ENCODE results near the gene IGFLR1. TPM values are rescaled to one million over a fixed set of nuclear protein-coding genes. Genes with fewer than 3 reads are reported as not detected.

IGFLR1 gene
- total RNA-seq, 1 donor from 2014 or later, result 4.9 TPM

GRCh38 chr19:35768082-35768421 lies 25.8 kb upstream of the IGFLR1 start:
- Histone ChIP-seq H3K36me3 (peaks cover 25% of the 10 kb centered on the region), H3K9me3 (replicated peaks) (no peaks in the 10 kb centered on the region), H3K4me3 (peak overlapping the region; percentile 17), H3K27ac (replicated peaks) (no peak overlapping the region), H3K4me1 (peaks cover 9% of the 10 kb centered on the region), H3K27me3 (ENCODE audit: low read depth) (no peaks in the 10 kb centered on the region)
- intact Hi-C loops (cut with micrococcal nuclease), result no loop called here
- TF ChIP-seq, protein P1, sequence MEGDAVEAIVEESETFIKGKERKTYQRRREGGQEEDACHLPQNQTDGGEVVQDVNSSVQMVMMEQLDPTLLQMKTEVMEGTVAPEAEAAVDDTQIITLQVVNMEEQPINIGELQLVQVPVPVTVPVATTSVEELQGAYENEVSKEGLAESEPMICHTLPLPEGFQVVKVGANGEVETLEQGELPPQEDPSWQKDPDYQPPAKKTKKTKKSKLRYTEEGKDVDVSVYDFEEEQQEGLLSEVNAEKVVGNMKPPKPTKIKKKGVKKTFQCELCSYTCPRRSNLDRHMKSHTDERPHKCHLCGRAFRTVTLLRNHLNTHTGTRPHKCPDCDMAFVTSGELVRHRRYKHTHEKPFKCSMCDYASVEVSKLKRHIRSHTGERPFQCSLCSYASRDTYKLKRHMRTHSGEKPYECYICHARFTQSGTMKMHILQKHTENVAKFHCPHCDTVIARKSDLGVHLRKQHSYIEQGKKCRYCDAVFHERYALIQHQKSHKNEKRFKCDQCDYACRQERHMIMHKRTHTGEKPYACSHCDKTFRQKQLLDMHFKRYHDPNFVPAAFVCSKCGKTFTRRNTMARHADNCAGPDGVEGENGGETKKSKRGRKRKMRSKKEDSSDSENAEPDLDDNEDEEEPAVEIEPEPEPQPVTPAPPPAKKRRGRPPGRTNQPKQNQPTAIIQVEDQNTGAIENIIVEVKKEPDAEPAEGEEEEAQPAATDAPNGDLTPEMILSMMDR (IDR thresholded peaks at IDR 0.05; ENCODE audit: borderline replicate concordance), result no peak
- DNase-seq, result no peak

- peaks cover 30% of the 10 kb centered on the region for H3K36me3 ChIP-seq
- no peak for DNase-seq
- no peak overlapping the region for H3K27ac ChIP-seq (replicated peaks)
- no peaks in the 10 kb centered on the region for H3K27me3 ChIP-seq (ENCODE audit: low read depth)
- H3K4me1 ChIP-seq, result peaks cover 9% of the 10 kb centered on the region
- TF ChIP-seq, protein P1 (IDR thresholded peaks at IDR 0.05; ENCODE audit: borderline replicate concordance), result no peak
- no peaks in the 10 kb centered on the region for H3K9me3 ChIP-seq (replicated peaks)
- intact Hi-C loops (cut with micrococcal nuclease), result no loop called here
- peak overlapping the region; percentile 17 for H3K4me3 ChIP-seq
Measured at GRCh38 chr19:35767288-35768081, 25.2 kb upstream of the IGFLR1 start.

DNA sequence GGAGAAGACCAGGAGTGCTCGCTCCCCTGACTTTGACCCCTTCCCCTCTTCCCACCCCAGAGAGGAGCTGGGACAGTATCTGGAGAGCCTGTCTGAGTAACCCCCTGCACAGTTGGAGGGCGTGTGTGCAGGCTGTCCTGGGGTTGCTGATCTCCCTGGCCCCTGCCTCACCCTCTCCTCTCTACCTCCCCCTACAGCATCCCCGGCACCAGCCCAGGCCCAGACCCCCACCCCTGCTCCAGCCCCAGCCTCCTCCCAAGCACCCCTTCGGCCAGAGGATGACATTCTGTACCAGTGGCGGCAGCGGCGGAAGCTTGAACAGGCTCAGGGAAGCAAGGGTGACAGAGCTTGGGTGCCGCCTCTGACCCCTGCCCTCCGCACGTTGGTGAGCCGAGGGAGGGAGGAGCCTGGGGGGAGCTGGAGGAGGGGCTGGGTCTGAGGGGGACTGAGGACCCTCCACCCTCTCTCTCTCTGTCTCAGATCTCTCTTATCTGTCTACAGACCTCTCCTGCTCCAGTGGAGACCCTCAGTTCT lies 24.4 kb upstream of the IGFLR1 start:
- Histone ChIP-seq H3K4me3 (no peak overlapping the region), H3K4me1 (peaks cover 9% of the 10 kb centered on the region), H3K9me3 (replicated peaks) (no peaks in the 10 kb centered on the region), H3K36me3 (peaks cover 39% of the 10 kb centered on the region), H3K27me3 (ENCODE audit: low read depth) (no peaks in the 10 kb centered on the region), H3K27ac (replicated peaks) (no peak overlapping the region)
- TF ChIP-seq, protein P1 (IDR thresholded peaks at IDR 0.05; ENCODE audit: borderline replicate concordance), result no peak
- DNase-seq, result no peak
- intact Hi-C loops (cut with micrococcal nuclease), result no loop called here

DNA sequence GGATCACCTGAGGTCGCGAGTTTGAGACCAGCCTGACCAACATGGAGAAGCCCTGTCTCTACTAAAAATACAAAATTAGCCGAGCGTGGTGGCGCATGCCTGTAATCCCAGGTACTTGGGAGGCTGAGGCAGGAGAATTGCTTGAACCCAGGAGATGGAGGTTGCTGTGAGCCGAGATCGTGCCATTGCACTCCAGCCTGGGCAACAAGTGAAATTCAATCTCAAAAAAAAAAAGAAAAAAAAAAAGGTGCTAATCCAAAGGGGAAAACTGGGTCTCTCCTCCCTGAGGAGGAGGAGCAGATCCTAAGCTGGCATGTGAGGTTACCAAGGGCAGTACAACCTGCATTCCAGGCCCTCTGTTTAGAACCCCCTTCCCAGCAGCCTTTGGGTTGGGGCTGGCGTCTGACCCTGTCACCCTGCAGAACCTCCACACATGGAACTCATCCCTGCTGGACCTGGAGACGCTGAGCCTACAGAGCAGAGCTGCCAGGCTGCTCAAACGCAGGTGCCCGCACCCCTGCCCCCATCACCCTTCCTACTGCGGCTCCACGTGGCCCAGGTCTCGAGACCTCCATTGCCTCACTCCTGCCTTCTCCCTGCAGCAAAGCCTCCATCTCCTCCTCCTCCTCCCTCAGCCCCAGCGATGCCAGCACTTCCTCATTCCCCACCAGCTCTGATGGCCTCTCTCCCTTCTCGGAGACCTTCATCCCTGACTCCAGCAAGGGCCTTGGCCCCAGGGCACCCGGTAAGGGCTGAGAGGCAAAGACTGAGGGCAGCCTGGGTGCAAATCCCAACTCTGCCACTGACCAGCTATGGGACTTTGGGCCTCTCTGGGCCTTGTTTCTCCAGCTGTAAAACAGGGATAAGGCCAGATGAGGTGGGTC lies 22.4 kb upstream of the IGFLR1 start:
- Histone ChIP-seq H3K27ac (replicated peaks) (no peak overlapping the region), H3K27me3 (ENCODE audit: low read depth) (no peaks in the 10 kb centered on the region), H3K4me3 (no peak overlapping the region), H3K4me1 (peaks cover 18% of the 10 kb centered on the region), H3K9me3 (replicated peaks) (no peaks in the 10 kb centered on the region), H3K36me3 (peaks cover 41% of the 10 kb centered on the region)
- intact Hi-C loops (cut with micrococcal nuclease), result no loop called here
- TF ChIP-seq, protein P1 (IDR thresholded peaks at IDR 0.05; ENCODE audit: borderline replicate concordance), result no peak
- DNase-seq, result no peak

DNA sequence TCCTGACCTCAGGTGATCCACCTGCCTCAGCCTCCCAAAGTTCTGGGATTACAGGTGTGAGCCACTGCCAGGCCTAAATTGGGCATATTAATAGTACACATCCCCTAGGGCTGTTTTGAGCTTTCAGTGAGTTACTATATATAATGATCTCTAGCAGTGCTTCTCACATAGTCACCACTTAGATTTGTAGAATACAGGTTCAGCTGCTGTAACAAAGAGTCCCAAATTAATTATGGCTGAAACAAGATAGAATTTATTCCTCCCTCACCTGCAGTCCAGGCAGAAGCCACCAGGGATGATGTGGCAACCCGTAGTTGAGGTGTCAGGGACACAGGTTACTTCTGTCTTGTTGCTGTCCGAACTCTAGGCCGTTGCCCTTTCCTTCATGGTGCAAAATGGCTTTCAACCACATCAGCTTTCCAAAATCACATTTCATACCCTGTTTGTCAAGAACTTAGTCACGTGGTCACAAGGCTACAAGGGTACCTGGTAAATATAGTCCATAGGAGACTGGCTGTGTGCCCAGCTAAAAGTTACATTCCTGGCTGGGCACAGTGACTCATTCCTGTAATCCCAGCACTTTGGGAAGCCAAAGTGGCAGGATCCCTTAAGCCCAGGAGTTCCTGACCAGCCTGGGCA lies 18.6 kb upstream of the IGFLR1 start:
- Histone ChIP-seq H3K4me1 (peaks cover 43% of the 10 kb centered on the region), H3K9me3 (replicated peaks) (no peaks in the 10 kb centered on the region), H3K4me3 (no peak overlapping the region), H3K36me3 (peaks cover 41% of the 10 kb centered on the region), H3K27ac (replicated peaks) (no peak overlapping the region), H3K27me3 (ENCODE audit: low read depth) (no peaks in the 10 kb centered on the region)
- intact Hi-C loops (cut with micrococcal nuclease), result no loop called here
- TF ChIP-seq, protein P1 (IDR thresholded peaks at IDR 0.05; ENCODE audit: borderline replicate concordance), result no peak
- DNase-seq, result no peak

Measured in left ventricle myocardium inferior (tissue), 1 donor.